ENCODE data around the gene MFSD11.
"Not testable (repeated sequence)": the region's sequence is repeated elsewhere in the genome, so short reads cannot be mapped to it uniquely, and the experiment has no call there.

Gene MFSD11

DNA sequence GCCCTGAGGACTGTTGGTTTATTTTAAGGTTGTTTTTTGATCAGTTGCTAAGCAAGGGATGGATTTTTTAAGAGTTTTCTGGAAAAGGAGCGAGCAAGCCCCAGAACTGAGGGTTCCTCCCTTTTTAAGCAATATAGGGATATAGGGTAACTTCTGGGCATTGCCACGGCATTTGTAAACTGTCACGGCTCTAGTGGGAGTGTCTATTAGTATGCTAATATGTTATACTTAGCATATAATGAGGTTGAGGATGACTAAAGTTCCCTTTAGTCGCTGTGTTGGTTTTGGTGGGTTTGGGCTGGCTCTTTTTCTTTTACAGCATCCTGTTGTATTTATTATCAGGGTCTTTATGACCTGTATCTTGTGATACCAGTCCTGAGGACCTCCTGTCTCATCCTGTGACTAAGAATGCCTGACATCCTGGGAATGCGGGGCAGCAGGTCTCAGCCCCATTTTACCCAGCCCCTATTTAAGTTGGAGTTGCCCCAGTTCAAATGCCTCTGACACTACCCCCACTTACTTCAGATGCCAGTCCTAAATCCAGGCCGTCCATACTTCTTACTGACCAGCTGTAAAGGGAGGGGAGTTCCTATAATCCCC is 59.4 kb downstream of the MFSD11 start:
- no peak for DNase-seq (ENCODE audit: low read depth in 2 of 2)

DNA sequence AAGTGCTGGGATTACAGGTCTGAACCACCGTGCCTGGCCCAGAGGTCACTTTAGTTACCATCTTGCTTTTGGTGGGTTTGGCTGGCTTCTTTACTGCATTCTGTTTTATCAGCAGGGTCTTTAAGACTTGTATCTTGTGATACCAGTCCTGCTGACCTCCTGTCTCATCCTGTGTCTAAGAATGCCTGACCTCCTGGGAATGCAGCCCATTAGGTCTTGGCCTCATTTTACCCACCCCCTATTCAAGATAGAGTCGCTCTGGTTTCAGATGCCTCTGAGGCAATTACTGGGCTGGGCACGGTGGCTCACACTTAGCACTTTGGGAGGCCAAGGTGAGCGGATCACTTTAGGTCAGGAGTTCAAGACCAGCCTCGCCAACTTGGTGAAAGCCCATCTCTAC is 63.8 kb downstream of the MFSD11 start:
- no peak for DNase-seq (ENCODE audit: low read depth in 2 of 2)

DNA sequence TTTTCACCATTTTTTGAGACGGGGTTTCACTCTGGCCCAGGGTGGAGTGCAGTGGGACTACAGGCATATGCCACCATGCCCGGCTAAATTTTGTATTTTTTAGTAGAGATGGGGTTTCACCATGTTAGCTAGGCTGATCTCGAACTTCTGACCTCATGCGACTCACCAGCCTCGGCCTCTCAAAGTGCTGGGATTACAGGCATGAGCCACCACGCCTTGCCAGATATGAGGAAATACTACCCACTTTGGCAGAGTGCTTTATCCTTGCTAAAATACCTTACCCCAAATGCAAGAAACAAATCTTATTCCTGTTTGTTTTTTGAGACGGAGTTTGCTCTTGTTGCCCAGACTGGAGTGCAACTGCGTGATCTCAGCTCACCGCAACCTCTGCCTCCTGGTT is 67.4 kb downstream of the MFSD11 start:
- no peak for DNase-seq (ENCODE audit: low read depth in 2 of 2)

DNA sequence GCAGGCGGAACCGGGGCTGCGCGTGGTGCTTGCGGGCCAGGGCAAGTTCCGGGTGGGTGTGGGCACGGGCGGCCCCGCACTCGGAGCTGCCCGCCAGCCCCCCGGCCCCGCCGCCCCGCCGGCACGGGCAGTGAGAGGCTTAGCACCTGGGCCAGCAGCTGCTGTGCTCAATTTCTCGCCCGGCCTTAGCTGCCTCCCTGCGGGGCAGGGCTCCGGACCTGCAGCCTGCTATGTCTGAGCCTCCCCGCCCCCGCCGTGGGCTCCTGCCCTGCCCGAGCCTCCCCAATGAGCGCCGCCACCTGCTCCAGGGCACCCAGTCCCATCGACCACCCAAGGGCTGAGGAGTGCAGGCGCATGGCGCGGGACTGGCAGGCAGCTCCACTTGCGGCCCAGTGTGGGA is 68.2 kb downstream of the MFSD11 start:
- DNase-seq (ENCODE audit: low read depth in 2 of 2), result not testable (repeated sequence)

DNA sequence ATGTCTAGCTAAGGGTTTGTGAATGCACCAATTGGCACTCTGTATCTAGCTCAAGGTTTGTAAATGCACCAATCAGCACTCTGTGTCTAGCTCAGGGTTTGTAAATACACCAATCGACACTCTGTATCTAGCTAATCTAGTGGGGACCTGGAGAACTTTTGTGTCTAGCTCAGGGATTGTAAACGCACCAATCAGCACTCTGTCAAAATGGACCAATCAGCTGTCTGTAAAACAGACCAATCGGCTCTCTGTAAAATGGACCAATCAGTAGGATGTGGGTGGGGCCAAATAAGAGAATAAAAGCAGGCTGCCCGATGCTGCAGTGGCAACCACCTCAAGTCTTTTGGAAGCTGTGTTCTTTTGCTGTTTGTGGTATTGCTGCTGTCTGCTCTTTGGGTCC is 68.8 kb downstream of the MFSD11 start:
- DNase-seq (ENCODE audit: low read depth in 2 of 2), result not testable (repeated sequence)

DNA sequence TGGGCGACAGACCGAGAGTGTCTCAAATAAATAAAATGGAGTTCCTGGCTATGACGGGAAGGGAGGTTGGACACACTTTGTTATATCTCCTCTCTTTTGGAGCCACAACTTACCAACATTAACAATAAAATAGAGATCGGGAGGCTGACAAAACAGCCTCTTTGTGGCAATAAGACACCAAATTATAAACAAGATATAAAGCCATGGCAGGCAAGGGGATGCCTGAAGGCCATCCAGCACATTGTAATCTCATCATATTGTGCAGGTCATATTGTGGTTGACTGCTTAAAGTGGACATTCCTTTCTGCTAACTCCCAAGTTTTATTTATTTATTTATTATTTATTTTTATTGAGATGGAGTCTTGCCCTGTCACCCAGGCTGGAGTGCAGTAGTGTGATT is 70.4 kb downstream of the MFSD11 start:
- no peak for DNase-seq (ENCODE audit: low read depth in 2 of 2)

DNA sequence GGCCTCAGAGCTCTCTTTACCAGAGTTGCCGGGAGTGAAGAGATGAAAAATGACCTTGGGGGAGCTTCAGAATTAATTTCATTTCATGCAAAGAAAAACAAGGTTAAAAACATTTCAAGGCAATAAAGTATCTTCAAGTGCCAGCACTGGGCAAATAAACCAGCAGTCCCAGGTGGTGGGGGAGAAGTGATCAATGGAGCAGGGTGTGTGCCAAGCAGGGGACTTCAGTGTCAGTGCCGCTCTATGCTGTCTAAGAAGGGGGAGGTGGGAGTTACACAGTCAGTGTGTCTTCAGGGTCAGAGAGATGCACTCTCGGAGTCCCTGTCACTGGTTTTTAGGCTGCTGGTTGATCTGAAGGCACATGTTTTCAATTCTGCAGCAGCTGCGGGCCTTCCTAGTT is 73.0 kb downstream of the MFSD11 start:
- DNase-seq (ENCODE audit: low read depth in 2 of 2), result no peak

DNA sequence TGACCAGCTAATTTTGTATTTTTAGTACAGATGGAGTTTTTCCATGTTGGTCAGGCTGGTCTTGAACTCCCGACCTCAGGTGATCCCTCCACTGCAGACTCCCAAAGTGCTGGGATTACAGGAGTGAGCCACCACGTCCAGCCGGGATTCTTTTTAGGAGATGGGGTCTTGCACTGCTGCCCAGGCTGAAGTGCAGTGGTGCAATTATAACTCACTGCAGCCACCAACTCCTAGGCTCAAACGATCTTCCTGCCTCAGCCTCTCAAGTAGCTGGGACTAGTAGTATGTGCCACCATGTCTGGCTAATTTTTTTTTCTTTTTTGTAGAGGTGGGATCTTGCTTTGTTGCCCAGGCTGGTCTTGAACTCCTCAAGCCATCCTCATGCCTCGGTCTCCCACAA is 73.9 kb downstream of the MFSD11 start:
- DNase-seq (ENCODE audit: low read depth in 2 of 2), result no peak

DNA sequence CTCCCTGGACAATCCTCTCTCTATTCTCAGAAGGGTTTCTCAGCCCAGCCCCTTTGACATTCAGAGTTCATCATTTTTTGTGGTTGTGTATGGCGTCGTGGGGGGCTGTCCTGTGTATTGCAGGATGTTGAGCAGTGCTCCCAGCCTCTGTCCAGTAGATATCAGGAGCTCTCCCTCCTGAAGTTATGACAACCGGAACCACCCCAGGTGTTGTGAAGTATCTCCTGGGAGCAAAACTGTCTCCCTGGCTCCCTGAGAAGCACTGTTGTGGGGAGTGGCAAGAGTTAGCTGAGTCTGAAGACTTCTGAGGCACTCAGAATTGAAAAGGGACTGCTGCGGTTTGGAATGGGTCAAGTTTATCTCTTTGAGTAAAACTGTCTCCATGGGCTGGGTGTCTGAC is 74.3 kb downstream of the MFSD11 start:
- DNase-seq (ENCODE audit: low read depth in 2 of 2), result no peak

DNA sequence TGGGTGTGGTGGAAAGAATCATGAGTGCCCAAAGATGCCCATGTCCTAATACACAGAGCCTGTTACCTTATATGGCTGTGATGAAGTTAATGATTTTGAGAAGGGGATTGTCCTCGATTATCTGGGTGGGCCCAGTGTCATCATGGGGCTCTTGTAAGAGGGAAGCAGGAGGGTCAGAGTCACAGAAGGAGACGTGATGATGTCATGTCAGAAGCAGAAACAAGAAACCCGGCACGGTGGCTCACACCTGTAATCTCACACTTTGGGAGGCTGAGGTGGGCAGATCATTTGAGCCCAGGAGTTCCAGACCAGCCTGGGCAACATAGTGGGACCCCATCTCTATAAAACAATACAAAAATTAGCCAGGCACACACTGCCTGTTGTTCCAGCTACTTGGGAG is 75.0 kb downstream of the MFSD11 start:
- DNase-seq (ENCODE audit: low read depth in 2 of 2), result no peak

DNA sequence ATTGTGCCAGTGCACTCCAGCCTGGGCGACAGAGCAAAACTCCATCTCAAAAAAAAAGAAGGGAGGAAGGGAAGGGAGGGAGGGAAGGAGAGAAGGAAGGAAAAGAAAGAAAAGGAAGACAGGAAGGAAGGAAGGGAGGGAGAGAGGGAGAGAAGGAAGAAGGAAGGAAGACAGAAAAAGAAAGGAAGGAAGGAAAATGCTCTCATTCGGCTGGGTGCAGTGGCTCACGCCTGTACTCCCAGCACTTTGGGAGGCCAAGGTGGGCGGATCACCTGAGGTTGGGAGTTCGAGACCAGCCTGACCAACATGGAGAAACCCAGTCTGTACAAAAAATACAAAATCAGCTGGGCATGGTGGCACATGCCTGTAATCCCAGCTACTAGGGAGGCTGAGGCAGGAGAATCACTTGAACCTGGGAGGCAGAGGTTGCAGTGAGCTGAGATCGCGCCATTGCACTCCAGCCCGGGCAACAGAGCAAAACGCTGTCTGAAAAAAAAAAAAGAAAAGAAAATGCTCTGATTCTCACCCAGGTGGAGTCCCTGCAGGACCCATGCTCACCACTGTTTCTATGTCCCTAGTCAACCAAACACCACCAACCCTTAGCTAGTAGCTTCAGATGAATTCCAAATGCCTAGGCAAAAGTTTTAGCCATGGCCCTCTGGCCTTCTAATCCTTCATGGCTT is 78.1 kb downstream of the MFSD11 start:
- DNase-seq (ENCODE audit: low read depth in 2 of 2), result not testable (repeated sequence)

DNA sequence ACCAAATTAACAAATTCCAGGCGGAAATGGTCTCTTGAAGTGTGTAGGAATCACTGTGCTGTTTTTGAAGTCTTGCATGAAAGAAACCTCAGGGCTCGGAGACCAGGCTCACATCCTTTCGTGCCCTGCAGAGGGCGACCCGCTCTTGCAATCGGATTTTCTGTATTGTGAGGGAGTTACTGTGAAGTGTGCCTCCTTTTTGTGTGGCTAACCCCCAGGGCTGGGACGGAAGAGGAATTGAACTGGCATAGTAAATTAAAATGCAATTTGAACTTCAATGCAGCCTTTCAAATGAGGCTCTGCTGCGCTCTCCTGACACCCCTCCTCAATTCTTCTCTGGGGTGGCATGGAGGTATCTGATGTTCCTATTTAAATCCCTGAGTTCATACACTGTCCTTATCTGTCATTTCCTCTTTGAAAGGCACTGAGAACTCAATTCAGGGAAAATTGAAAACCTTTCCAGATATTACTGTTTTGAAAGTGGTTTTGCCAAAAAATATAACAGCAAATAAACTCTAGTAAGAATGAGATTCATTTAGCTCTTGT is 78.7 kb downstream of the MFSD11 start:
- DNase-seq (ENCODE audit: low read depth in 2 of 2), result peak; percentile 21 to 28

DNA sequence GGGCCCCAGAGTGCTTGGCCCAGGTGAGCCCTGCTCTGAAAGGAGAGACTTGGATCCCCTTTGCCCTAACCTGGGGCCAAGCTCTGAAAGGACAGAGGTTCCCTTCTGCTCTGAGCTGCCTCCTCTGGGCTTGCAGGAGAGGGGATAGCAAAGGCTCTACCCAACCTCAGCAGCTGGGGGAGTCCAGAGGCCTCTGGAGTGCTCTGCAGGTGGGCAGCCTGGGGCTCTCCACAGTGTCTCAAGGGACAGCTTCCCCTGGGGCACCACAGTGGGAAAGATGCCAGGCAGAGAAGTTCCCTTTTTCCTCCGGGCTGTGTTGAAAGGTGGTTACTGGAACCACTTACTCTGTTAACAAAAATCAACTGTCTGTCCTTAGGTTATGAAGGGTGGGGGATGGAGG is 82.1 kb downstream of the MFSD11 start:
- no peak for DNase-seq (ENCODE audit: low read depth in 2 of 2)

DNA sequence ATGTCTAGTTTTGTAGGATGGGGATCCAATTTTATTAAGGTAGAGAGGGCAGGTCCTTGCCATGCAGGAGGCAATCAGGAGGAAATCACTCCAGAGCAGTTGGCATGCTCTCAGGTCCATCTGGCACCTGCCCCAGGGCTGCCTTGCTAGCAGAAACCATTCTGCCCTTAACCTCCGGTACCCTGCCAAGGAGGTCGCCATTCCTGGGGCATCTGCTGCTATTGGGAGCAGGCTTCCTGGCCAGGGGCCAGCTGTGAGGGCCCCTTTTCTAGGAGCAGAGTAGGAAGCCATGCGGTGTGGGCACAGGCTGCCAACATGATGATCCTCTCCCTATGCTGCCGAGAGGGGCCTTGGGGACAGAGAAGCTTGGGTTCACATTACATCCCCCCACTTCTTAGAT is 82.6 kb downstream of the MFSD11 start:
- DNase-seq (ENCODE audit: low read depth in 2 of 2), result no peak

DNA sequence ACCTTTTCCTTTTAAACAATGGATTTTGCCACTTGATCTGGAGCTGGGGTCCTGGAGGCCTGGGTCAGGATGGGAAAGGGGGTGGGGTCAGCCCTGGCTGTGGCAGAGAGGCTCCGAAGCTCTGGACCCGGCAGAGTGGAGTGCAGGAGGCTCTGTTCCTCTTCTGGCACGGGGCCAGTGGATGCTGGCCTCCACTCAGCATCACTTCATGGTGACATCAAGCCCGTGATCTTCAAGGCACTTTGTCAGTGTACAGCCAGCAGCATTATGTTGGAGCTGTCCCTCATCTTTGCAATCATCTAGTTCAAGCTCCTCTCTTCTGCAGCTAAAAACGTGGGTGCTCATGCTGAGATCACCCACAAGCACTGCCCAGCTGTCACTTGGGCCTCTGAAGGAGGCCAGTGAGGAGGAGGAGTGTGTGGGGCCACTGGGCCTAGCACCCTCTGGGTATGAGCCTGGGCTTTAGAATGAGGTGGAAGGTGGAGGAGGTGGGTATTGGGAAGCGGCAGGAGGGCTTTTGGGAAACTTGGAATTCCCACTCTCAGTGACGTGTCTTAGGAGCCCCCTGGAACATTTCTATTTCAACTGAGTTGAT is 84.4 kb downstream of the MFSD11 start:
- no peak for DNase-seq (ENCODE audit: low read depth in 2 of 2)

DNA sequence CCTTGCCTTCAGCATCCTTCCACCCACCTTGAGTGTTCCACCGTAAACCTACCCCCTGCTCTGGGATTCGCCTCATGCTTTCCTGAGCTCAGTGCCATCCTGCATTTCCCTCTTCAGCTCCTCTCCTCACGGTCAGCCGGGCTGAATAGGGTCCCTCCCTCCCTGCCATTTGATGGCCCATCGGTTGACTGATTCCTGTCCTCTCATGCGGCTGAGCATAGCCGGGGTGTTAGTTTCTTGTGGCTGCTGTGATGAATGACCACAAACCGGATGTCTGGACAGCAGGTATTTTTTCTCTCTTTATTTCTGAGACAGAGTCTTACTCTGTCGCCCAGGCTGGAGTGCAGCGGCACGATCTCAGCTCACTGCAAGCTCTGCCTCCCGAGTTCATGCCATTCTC is 86.2 kb downstream of the MFSD11 start:
- DNase-seq (ENCODE audit: low read depth in 2 of 2), result no peak

DNA sequence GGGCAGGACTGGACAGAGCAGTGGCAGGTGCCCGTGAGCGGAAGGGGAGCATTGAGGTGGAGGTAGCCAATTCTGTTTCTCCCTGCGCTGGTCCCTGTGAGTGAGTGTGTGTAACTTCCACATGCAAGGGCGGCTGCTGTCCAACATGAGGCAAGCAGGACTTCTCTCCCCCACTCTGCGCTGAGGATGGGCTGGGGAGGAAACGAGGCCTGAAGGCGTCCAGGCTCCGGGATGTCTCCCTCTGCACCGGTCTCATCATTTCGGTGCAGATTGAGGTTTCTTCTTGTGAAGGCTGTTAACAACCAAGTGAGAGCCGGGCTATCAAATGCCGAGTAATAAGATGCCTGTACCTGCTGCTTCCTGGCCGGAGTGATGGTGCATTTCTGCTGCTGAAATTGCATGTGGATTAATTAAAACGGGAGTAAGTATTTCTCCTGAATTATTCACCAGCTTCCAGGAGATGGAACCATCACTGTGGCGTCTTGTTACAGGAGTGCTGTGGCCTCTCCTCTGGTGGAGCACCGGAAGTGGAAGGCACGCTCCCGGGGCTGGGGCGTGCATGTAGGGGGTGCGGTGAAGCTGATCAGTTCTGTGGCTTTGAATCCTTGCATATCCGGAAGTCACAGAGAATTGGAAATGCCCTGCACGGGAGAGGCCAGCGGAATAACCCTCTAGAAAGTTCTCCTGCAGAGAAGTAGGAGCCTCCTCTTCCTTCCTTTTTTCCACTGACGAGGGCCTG is 88.6 kb downstream of the MFSD11 start:
- DNase-seq (ENCODE audit: low read depth in 2 of 2), result no peak

DNA sequence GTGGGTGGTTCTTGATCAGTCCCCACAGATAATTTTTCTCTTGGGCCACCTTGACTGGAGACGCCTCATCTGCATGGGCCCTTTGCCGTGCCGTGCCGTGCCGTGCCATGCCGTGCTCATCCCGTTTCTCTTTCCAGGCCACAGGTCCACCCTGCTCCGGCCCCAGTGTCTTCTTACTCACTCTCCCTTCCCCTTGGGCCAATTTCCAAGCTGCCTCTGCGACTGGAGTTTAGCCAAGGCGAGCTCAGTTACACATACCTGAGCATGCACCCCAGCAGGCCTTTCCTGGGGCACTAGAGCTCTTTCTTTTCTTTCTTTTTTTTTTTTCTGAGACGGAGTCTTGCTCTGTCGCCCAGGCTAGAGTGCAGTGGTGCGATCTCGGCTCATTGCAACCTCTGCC is 89.8 kb downstream of the MFSD11 start:
- DNase-seq (ENCODE audit: low read depth in 2 of 2), result no peak

Data from stimulated activated CD4-positive, alpha-beta T cell treated with anti-CD3 and anti-CD28 coated beads, Interleukin-1b, Interleukin-23, amount 100 ng/mL, for 4 hours (primary cell).